GM13976 (cell line): ENCODE data around the gene CDKL1.
A peak's percentile ranks its signal among the peaks of the same experiment; 100 is the strongest.

Experiments used
- DNase-seq: peaks from one replicate; pipeline ENCODE4 v3.0.0; 2012; ENCODE audit warnings: low spot score
- CTCF ChIP-seq: IDR thresholded peaks from 2 replicates; pipeline ENCODE4 v1.5.1; 2012; ENCODE audit warnings: borderline replicate concordance, mild to moderate bottlenecking; ENCODE audit not compliant: insufficient read depth; ENCODE audit errors: extremely low read depth, missing control alignments, control extremely low read depth
- in situ Hi-C: fragments of 300-500 bp; cut with MboI; formaldehyde crosslinking; loops from one replicate; pipeline ENCODE4 v1.12.0; 2022; ENCODE audit warnings: low sequenced_read_pairs, mixed read lengths, inconsistent platforms; ENCODE audit not compliant: unreplicated experiment

Gene CDKL1

GRCh38 chr14:50345846-50346422, 50.7 kb downstream of the CDKL1 start:
- no peak for DNase-seq
- in situ Hi-C loops, result no loop called here
- TF ChIP-seq CTCF, result no peak

- no peak for DNase-seq
- no peak for TF ChIP-seq CTCF
- in situ Hi-C loops, result no loop called here
Measured at GRCh38 chr14:50344876-50345563, 51.7 kb downstream of the CDKL1 start.

GRCh38 chr14:50344116-50344775, 52.4 kb downstream of the CDKL1 start:
- in situ Hi-C loops, result no loop called here
- peak; percentile 52 for DNase-seq

GRCh38 chr14:50343434-50343833, 53.2 kb downstream of the CDKL1 start:
- DNase-seq, result no peak
- no peak for TF ChIP-seq CTCF
- in situ Hi-C loops, result no loop called here

More at GRCh38 chr14:50344116-50344775, 52.4 kb downstream of the CDKL1 start:
- TF ChIP-seq CTCF, result no peak

- peak; percentile 70 for TF ChIP-seq CTCF
- in situ Hi-C loops, result no loop called here
- peak; percentile 70 for DNase-seq
Measured at GRCh38 chr14:50342221-50343078, 54.2 kb downstream of the CDKL1 start.

- DNase-seq, result no peak
- TF ChIP-seq CTCF, result no peak
- in situ Hi-C loops, result no loop called here
Measured at GRCh38 chr14:50340963-50341362, 55.7 kb downstream of the CDKL1 start.
